Vagina (tissue), 2 donors: ENCODE data around the gene RUFY4.

Experiments used
- POLR2A ChIP-seq, 2 donors: fragments of 450-650 bp; IDR thresholded peaks; one replicate each; pipeline ENCODE4 v1.6.1; 2017; ENCODE audit warnings: antibody characterized with exemption in 2 of 2, mild to moderate bottlenecking in 2 of 2, moderate library complexity in 2 of 2
- TF ChIP-seq, protein P1 (sequence below), 3 experiments: fragments of 450-650 bp in 2 of 3; fragments of 200-600 bp in 1 of 3; sonication (generic) in 1 of 3; IDR thresholded peaks; one replicate each; pipeline ENCODE4 v1.5.1; 2017 to 2019; ENCODE audit warnings: antibody characterized with exemption in 3 of 3, mild to moderate bottlenecking in 2 of 3, moderate library complexity in 2 of 3

DNA sequence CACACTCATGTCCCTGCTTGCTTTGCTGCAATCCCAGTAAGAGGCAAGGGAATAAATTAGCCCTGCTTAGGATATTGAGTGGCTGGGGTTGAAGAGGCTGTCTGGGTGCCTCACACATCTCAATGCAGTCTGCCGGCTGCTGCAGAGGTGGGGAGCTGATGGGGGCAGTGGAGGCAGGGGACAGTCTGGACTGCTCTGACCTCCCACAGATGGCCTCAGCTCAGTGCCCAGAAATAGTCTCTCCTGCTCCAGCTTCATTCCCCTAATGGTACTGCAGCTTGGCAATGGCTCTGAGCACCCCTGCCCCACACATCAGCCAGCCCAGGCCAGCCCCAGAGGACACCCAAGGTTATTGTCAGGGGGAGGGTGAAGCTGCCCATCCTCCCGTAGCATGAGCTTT, 44.7 kb upstream of the RUFY4 start:
- TF ChIP-seq, protein P1, sequence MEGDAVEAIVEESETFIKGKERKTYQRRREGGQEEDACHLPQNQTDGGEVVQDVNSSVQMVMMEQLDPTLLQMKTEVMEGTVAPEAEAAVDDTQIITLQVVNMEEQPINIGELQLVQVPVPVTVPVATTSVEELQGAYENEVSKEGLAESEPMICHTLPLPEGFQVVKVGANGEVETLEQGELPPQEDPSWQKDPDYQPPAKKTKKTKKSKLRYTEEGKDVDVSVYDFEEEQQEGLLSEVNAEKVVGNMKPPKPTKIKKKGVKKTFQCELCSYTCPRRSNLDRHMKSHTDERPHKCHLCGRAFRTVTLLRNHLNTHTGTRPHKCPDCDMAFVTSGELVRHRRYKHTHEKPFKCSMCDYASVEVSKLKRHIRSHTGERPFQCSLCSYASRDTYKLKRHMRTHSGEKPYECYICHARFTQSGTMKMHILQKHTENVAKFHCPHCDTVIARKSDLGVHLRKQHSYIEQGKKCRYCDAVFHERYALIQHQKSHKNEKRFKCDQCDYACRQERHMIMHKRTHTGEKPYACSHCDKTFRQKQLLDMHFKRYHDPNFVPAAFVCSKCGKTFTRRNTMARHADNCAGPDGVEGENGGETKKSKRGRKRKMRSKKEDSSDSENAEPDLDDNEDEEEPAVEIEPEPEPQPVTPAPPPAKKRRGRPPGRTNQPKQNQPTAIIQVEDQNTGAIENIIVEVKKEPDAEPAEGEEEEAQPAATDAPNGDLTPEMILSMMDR (IDR thresholded peaks at IDR 0.05), result no peak
- no peak for TF ChIP-seq POLR2A (IDR thresholded peaks at IDR 0.05)
